ENCODE measurements around the gene INHBA. TPM values are rescaled to one million over a fixed set of nuclear protein-coding genes. Genes with fewer than 3 reads are reported as not detected.

The INHBA gene
- total RNA-seq, 1 donor from 2014 or later: 0.08 TPM

GRCh38 chr7:41745451-41745850, 42.6 kb upstream of the INHBA start:
- Mint-ChIP-seq H3K27ac (ENCODE audit: unreplicated experiment) (no peak overlapping the region), H3K9me3 (ENCODE audit: unreplicated experiment) (peaks cover 9% of the 10 kb centered on the region), H3K27me3 (ENCODE audit: unreplicated experiment) (no peaks in the 10 kb centered on the region), H3K36me3 (ENCODE audit: low read depth, unreplicated experiment) (peaks cover 7% of the 10 kb centered on the region), H3K4me3 (ENCODE audit: unreplicated experiment) (no peak overlapping the region), H3K4me1 (ENCODE audit: unreplicated experiment) (no peaks in the 10 kb centered on the region)
- DNase-seq (ENCODE audit: low spot score): no peak
- TF ChIP-seq CTCF (IDR thresholded peaks at IDR 0.05; ENCODE audit: unreplicated experiment): no peak

- Mint-ChIP-seq H3K4me3 (ENCODE audit: unreplicated experiment) (no peak overlapping the region), H3K36me3 (ENCODE audit: low read depth, unreplicated experiment) (peaks cover 7% of the 10 kb centered on the region), H3K27ac (ENCODE audit: unreplicated experiment) (no peak overlapping the region), H3K27me3 (ENCODE audit: unreplicated experiment) (no peaks in the 10 kb centered on the region), H3K4me1 (ENCODE audit: unreplicated experiment) (no peaks in the 10 kb centered on the region), H3K9me3 (ENCODE audit: unreplicated experiment) (peaks cover 9% of the 10 kb centered on the region)
- DNase-seq (ENCODE audit: low spot score): no peak
- no peak for TF ChIP-seq CTCF (IDR thresholded peaks at IDR 0.05; ENCODE audit: unreplicated experiment)
Observed at GRCh38 chr7:41744161-41744560, 41.3 kb upstream of the INHBA start.

GRCh38 chr7:41742401-41743020, 39.6 kb upstream of the INHBA start:
- Mint-ChIP-seq H3K27ac (ENCODE audit: unreplicated experiment) (no peak overlapping the region), H3K36me3 (ENCODE audit: low read depth, unreplicated experiment) (peaks cover 7% of the 10 kb centered on the region)
- no peak for TF ChIP-seq CTCF (IDR thresholded peaks at IDR 0.05; ENCODE audit: unreplicated experiment)

GRCh38 chr7:41738806-41739205, 35.9 kb upstream of the INHBA start:
- H3K4me1 Mint-ChIP-seq (ENCODE audit: unreplicated experiment): peaks cover 9% of the 10 kb centered on the region
- no peak for TF ChIP-seq CTCF (IDR thresholded peaks at IDR 0.05; ENCODE audit: unreplicated experiment)
- peaks cover 9% of the 10 kb centered on the region for H3K9me3 Mint-ChIP-seq (ENCODE audit: unreplicated experiment)
- H3K4me3 Mint-ChIP-seq (ENCODE audit: unreplicated experiment): no peak overlapping the region
- no peak overlapping the region for H3K27ac Mint-ChIP-seq (ENCODE audit: unreplicated experiment)
- no peaks in the 10 kb centered on the region for H3K27me3 Mint-ChIP-seq (ENCODE audit: unreplicated experiment)
- H3K36me3 Mint-ChIP-seq (ENCODE audit: low read depth, unreplicated experiment): peaks cover 7% of the 10 kb centered on the region
- DNase-seq (ENCODE audit: low spot score): no peak

More at GRCh38 chr7:41742401-41743020, 39.6 kb upstream of the INHBA start:
- DNase-seq (ENCODE audit: low spot score): no peak
- H3K4me3 Mint-ChIP-seq (ENCODE audit: unreplicated experiment): no peak overlapping the region
- H3K27me3 Mint-ChIP-seq (ENCODE audit: unreplicated experiment): no peaks in the 10 kb centered on the region
- H3K4me1 Mint-ChIP-seq (ENCODE audit: unreplicated experiment): peaks cover 9% of the 10 kb centered on the region
- peaks cover 9% of the 10 kb centered on the region for H3K9me3 Mint-ChIP-seq (ENCODE audit: unreplicated experiment)

- H3K27me3 Mint-ChIP-seq (ENCODE audit: unreplicated experiment): no peaks in the 10 kb centered on the region
- H3K36me3 Mint-ChIP-seq (ENCODE audit: low read depth, unreplicated experiment): peaks cover 7% of the 10 kb centered on the region
- H3K4me3 Mint-ChIP-seq (ENCODE audit: unreplicated experiment): no peak overlapping the region
- peaks cover 9% of the 10 kb centered on the region for H3K4me1 Mint-ChIP-seq (ENCODE audit: unreplicated experiment)
- no peak overlapping the region for H3K27ac Mint-ChIP-seq (ENCODE audit: unreplicated experiment)
- DNase-seq (ENCODE audit: low spot score): no peak
- no peak for TF ChIP-seq CTCF (IDR thresholded peaks at IDR 0.05; ENCODE audit: unreplicated experiment)
- H3K9me3 Mint-ChIP-seq (ENCODE audit: unreplicated experiment): peaks cover 9% of the 10 kb centered on the region
Observed at GRCh38 chr7:41738336-41738735, 35.4 kb upstream of the INHBA start.

Measured in endothelial cell (in vitro differentiated cells).